Germinal center (tissue), 1 donor: ENCODE results near the gene LTA.
"Not testable (repeated sequence)": the region's sequence is repeated elsewhere in the genome, so short reads cannot be mapped to it uniquely, and the experiment has no call there.

ENCODE experiments used
- DNase-seq: peaks from one replicate; pipeline ENCODE4 v3.0.0; 2012; ENCODE audit warnings: mixed read lengths, low spot score

The LTA gene

DNA sequence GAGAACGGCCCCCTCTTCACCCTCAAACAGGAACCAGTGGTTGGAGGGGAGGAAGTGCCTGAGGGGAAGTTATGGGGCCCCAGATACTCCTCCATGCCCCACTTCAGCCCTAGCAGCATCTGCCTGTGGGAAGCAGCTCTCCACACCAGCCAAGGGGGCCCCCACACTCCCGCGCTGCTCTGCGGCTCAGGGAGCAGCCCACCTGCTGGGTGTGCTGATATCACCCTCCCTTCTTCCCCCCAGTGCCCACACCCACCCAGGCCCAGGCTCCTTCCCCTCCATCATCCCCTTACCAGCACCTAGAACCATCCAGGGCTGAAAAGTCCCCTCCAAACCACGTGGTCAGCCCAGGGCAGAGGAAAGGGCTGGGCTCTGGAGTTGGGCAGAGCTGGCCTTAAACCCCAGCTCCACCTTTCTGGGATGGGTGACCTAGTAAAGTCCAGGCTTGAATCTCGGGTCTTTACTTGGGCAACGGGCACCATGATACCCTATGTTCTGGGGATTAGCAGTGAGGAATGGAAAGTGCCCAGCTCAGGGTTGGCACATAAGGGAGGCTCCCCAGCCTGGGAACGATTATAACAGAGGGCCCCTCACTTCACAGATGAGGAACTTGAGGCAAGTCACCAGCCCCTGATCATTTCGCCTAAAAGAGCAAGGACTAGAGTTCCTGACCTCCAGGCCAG, 14.7 kb downstream of the LTA start:
- peak; percentile 55 for DNase-seq

DNA sequence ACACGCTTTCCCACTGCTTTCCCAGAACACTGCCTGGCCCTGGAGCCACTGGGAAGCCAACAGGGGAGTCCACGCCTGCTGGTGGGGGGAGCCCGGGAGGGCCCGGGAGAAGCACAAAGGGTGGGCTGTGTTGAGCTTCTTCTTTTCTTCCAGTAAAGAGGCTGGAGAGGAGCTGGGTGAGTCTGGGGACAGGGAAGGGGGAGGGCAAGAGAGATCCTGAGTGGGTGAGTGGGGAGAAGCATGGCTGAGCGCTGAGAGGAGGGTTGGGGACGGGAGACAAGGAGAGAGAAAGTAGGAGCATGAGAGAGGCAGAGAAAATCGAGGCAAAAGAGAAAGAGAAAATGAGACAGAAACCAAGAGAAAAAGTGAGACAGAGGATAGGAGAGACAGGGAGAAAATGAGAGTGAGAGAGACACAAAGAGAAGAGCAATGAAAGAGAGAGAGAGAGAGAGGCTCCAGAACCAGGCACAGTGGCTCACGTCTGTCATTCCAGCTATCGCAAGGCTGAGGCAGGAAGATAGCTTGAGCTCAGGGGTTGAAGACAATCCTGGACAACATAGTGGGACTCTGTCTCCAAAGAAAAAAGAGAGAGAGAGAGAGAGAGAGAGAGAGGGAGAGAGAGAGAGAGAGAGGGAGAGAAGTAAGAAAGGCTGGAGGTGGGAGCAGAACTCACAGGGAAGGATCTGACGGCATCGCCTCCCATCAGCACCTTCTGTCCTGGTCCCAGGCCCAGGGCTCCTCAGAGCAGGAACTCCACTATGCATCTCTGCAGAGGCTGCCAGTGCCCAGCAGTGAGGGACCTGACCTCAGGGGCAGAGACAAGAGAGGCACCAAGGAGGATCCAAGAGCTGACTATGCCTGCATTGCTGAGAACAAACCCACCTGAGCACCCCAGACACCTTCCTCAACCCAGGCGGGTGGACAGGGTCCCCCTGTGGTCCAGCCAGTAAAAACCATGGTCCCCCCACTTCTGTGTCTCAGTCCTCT, 16.0 kb downstream of the LTA start:
- DNase-seq, result no peak

DNA sequence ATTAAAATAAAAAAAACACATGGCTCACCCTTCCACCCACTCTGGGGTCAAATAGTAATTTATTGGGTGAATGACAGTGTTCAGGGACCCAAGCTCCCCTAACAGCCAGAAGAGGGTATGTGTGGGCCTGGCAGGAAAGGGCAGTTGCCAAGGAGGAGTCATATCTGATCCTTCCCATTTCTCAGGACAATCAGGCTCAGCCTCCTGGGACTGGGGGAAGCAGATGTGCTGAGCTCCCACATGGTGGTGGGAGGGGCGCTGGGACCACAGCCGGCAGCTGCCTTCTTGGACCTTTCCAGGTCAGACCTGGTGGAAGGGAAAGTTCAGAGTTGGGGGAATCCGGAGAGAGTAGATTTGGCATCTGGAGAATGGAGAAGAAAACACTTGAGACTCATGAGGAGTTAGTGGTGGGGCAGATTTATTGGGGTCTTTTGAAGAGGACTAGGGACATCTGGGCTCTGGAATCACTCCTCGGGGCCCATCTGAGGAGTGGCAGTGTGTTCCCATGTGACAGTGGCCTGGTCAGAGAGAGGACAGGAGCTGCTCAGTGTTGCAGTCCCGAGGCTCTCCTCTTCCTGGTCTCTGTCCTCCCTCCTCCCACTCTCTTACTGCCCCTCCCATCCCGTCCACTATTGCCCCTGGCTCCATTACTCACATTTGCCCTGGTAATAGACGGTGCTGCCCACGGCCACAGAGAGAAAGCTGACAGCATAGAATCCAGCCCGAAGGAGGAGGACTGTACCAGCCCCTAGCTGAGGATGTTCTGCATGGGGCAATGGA, 17.0 kb downstream of the LTA start:
- no peak for DNase-seq

DNA sequence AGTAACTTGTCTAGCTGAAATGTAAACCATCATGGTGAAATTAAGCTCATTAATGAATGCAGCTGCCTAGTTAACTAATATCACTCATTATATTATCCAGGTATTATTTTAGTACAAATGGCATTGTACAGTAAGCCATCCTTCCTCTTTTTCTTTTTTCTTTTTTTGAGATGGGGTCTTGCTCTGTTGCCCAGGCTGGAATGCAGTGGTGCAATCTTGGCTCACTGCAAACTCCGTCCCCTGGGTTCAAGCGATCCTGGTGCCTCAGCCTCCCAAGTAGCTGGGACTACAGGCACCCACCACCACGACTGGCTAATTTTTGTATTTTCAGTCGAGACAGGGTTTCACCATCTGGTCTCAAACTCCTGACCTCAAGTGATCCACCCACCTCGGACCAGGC, 18.6 kb downstream of the LTA start:
- DNase-seq, result not testable (repeated sequence)

DNA sequence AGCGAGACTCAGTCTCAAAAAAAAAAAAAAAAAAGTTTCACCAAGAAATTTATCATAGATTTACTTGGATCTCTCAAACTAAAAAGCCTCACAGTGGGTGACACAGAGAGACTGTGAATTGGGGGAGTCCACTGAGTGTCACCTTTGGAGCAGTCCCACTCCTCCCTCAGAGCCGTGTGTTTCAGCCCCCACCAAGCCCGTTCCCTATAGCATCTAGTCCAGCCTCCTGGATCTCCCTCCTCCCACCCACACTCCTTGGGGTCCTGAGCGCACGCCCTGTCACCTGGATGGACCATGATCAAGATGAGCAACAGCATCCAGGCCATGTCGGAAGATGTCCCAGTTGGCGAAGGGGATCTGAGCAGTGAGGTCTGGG, 20.3 kb downstream of the LTA start:
- no peak for DNase-seq

DNA sequence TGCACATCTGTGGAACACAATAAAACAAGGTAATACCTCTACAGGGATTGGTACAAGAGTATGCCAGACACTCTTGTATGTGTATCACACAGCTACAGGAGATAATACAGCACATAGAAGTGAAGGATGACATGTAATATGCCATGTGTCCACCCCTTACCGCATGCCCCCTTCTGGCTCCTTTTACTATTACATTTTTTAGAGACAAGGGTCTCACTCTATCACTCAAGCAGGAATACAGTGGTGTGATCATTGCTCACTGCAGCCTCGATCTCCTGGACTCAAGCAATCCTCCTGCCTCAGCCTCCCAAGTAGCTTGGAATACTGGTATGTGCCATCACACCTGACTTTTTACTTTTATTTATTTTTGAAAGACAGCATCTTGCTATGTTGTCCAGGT, 24.9 kb downstream of the LTA start:
- DNase-seq, result peak; percentile 67

DNA sequence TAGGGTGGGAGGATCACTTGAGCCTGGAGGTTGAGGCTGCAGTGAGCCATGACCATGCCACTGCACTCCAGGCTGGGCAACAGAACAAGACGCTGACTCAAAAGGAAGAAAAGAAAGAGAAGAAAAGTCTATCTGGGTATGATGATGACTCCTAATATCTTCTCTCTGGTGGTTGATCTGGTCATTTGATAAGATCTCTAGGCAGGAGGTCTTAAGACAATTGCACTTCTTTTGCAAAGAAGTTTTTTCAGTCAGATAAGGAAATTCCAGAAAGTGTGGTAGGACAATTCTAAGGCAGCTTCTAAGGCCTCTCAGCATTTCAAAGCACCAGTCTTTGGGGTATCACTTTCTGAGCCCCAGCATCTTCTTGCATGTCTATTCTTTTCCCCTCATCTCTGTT, 35.2 kb downstream of the LTA start:
- DNase-seq, result no peak

DNA sequence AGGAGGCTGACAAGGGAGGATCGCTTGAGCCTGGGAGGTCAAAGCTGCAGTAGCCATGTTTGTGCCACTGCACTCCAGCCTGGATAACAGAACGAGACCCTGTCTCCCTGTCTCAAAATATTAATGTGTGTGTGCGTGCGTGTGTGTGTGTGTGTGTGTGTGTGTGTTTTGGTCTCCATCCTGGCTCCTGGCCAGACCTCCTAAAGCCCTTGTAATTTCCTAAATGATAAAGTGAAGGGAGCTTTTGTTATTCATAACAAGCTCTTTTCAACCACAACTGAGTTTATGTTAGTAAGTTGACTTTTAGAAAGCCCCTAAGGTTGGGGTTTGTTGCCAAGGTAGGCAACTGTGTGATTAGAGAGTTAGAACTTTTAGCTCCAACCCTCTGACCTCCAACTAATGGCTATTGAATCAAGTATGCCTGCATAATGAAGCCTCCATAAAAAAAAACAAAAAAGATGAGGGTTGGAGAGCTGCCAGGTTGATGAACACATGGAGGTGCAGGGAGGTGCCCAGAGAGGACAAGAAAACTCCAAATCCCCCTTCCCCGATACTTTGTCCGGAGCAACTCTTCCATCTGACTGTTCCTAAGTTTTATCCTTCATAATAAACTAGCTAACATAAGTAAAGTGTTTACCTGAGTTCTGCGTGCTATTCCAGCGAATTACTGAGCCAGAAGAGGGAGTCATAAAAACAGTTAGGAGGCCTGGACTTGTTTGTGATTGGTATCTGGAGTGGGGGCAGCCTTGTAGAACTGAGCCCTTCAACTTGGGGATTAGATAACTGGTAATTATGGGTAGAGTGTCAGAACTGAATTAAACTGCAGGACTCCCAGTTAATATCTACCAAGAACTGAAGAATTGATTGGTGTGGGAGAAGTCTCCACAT, 37.7 kb downstream of the LTA start:
- DNase-seq, result no peak

DNA sequence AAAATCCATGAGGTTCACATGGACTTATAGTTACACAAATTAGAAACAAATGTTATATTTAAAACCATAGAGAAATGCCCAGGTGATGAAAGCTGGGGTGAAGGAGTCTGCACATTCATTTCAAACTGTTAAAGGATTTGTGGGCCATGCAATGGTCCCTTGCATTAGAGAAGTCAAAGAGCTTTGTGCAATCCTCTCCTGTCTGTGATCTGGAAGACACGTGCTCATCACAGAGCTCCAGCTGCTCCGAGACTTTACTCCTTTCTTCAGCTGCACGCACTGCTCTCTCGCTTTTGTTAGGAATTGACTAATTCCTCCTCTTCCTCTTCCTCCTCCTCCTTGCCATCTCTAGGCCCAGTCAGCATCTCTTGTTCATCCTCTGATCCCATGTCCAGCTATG, 38.9 kb downstream of the LTA start:
- DNase-seq, result no peak

DNA sequence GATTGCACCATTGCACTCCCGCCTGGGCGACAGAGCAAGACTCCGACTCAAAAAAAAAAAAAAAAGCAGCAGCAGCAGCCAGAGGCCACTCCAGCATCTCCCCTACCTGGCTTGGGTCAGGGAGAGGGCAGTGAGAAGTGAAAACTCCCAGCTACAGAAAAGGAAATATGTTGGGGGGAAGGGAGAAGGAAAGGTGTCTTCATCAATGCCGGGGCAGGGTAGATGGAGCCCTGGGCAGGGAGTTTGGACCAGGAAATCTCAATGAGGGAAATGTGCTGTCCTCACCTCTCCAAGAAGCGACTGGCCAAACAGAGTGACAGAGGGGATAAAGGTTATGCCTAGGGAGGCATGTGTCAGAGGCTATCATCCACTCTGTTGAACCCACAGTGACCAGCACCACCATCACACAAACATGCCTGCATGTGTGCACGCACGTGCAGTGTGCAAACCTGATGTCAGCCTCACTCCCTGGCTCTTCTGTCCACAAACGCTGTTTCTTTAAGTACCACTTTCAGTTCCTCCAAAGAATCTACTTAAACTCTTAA, 42.1 kb downstream of the LTA start:
- DNase-seq, result no peak

DNA sequence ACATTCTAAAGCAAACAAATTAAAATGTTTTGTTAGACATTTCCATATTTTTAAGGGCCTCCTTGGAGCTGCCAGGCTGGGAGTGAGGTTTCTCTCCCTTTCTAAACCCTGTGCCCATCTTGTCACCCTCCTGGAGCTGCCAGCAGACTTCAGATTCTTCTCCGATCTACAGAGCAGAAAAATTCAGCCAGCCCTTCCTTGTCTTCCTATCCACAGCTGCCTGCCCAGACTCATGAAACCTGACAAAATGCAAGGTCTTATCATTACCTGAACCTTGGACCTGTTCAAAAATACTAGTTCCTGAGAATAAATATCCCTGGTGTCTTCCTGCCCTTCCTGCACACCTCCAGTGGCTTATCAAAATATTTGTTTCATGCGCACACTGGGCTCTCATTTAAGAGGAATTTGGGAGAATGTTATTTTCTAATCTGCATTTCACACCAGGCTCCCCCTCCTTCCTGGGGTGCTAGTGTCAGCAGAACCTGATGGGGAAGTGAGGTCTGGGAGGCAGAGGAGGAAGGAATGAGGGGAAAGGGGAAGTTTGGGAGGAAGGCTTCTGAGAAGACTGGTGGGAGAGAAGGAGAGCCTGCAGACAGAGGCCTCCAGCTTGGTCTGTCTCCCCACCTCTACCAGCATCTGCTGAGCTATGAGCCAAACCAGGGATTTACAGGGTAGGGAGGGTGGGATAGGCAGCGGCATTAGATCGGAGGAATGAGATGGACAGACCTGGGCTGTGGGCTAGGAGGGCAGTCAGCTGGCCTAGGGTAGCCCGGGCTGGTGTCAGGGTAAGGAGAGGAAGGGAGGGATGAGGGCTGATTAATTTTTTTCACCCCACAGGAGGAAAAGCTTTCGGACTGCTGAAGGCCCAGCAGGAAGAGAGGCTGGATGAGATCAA, 42.8 kb downstream of the LTA start, which contains the start of gene AIF1:
TSS of gene AIF1 (plus strand) at position 551 of the 895 bp plus-strand sequence. CDS start at position 647, 96 bp downstream.
- DNase-seq, result no peak

DNA sequence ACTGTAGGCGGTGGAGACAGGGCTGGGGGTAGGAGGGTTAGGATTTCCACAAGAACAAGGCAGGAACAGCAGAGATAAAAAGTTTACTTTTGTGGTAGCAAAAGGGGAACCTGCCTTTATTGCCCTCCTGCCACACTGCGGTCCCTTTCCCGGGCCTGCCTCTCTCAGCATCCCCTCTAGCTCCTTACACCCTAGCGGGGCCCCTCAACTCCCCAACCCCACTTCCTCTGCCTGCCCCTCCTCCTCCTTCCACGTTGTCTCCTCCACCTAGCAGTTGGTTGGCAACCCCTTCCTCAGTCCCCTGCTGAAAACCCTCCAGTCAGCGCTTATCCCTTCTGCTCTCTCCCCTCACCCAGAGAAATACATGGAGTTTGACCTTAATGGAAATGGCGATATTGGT, 43.7 kb downstream of the LTA start:
- peak; percentile 38 for DNase-seq

DNA sequence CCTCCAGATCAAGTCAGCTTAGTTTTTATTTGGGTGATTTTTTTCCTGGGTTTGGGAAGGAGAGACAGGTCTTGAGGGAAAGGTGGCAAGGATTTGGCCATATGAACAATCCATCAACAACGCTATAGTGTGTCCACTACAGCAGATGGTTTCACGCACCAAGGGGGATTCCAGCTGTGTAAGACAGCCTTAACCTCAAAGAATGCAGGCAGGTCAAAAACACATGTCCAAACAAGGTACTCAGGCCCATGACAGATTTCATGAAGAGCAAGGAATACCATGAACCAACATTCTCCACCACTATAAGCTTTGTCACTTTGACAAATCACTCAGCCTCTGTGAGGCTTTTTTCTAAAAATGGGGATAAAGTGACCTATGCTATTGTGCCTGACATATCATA, 44.9 kb downstream of the LTA start:
- DNase-seq, result no peak

DNA sequence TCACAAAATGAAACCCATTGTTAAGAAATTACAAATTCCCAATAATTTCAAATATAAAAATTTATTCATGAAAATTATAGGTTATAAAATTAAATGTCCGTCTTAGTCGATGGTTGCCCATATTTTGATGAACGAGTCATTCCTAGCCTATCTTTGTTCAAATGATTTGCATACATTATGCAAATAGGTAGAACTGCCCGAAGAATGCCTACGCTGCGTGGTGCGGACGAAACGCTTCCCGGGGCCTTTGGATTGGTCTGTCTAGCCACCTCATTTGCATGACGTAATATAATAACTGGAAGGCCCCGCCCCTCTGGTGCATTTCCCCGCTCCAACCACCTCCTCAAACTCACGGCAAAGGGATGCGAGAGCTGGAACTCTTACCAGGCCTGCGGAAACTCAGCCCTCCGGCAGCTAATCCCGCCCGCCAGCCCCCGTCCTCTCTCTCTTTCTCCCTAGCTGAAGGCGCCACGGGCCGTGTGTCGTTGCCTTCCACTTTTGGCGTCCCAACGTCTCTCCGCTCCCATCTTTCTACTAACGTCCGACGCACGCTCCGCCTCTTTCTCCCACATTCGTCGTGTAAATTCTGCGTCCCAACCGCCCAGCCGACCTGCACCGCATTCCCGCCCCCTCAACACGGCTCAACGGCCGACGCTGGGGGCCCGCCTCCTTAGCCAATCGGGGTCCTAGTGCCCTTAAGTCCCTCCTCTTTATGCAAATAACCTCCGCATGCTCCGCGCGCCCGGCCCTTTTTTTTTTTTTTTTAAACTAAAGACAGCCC, 47.9 kb downstream of the LTA start:
- peak; percentile 98 for DNase-seq

DNA sequence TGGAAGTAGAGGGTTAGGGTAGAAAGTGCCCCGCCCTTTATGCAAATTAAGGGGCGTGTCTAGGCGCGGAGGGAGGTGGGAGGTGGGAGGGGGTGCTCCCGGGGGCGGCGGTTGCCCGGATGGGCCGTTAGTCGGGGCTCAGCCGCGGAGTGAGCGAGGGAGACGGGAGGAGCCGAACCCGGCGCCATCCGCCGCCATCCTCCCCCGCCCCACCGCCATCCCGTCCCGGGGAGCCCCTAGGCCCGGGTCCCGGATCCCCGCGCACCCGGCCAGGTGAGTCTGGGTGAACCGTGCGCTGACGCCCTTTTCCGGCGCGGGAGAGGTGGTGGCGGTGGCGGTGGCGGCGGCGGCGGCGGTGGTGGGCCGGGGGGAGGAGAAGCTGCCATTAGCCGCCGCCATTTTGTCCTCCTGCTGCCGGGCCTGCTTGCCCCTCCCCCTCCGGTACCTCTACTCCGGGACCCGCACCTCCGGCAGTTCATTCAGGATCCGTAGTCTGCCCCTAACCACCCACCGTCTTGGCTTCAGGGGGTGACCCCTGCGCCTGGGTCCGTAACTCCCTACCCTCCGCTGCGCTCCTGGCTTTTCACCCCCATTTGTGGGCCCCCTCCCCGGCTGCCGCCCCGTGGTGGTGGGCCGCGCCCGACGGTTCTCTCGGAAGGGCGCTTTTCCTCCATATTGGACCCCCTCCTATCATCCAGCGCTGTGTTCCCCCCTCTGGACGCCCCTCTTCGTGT, 48.7 kb downstream of the LTA start, which contains the start of gene PRRC2A:
TSS of gene PRRC2A (plus strand) at position 130 of the 734 bp plus-strand sequence. CDS start 2,075 bp downstream, outside the sequence.
- DNase-seq, result no peak

DNA sequence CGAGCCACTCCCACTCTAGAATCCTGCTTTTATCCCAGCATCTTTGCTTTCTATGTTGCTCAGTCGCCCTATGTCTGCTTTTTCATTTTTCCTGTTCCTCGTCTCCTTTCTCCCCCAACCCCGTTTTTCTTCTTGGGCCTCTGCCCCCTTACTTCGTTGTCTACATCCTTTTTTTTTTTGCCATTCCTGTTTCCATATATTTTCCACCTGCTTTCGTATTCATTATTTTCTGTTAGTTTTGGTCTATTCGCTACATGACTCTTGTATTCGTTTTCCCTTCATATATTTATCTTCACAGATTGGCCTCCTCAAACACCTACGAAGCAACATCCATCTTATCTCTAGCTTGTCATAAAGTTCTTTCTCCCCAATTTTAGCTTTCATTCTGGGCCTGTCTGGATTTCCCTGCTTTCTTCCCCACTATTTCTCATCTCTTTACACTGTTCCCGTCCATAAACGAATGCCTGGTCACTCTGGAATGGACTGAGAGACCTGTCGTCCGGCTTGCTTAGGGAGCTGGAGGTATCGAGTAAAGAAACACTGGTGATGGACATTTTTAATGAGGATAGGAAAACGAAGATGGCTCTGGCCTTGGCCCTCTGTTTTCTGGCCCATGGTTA, 49.3 kb downstream of the LTA start:
- DNase-seq, result no peak

DNA sequence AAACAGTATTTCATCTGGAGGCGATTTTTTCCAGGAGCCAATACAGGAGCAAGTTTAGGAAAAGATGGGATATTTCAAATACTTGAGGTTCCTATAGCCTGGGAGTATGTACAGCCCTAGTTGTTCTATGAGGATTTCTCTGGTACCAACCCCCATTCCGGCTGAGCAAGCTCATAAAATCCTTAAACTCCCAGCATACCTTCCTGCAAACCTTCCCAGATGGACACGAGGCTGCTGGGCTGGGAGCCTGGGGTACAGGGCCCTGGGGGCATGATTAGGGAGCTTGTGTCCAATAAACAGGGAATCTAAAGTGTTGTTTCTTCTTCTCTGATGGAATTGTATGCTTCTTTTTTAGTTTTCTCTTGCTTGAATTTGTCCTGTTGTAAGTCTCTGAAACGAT, 49.9 kb downstream of the LTA start:
- DNase-seq, result no peak

DNA sequence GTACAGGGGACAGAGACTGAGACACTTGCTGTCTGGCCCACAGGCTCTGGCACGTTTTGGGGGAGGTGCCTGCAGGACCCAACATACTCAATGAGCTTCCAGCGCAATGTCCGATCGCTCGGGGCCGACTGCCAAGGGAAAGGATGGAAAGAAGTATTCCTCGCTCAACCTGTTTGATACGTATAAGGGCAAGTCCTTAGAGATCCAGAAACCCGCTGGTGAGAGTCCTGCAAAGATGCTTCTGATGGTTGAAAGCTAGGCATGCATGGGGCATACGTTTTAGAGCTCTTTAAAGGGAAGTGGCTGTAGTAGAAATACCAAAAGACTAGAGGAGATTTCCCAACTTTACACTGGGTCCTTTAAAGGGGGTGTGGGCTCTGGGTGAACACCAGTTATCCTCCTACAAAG, 50.6 kb downstream of the LTA start:
- DNase-seq, result no peak
